H9 (cell line): ENCODE measurements around the gene NXPH3. TPM values are rescaled to one million over a fixed set of nuclear protein-coding genes. Genes with fewer than 3 reads are reported as not detected.

Experiments
- DNase-seq: peaks from one replicate; pipeline ENCODE4 v3.0.0-alpha.2; 2017
- H2AFZ ChIP-seq: one replicate; pipeline ENCODE4 v1.6.1; 2013; ENCODE audit warnings: mild to moderate bottlenecking, low read length, control low read depth, moderate library complexity
- H2AK5ac ChIP-seq: 2 replicates; pipeline ENCODE4 v1.6.1; 2013; ENCODE audit warnings: low read length, control low read depth, mixed read lengths; ENCODE audit not compliant: insufficient read length
- H2BK120ac ChIP-seq: one replicate; pipeline ENCODE4 v1.6.1; 2013; ENCODE audit warnings: low read depth, mild to moderate bottlenecking, low read length, control low read depth, inconsistent platforms; ENCODE audit not compliant: poor library complexity, severe bottlenecking
- H2BK12ac ChIP-seq: 2 replicates; pipeline ENCODE4 v1.6.1; 2013; ENCODE audit warnings: low read length, control low read depth, mixed read lengths, low read depth; ENCODE audit not compliant: insufficient read length
- H2BK15ac ChIP-seq: 2 replicates; pipeline ENCODE4 v1.6.1; 2013; ENCODE audit warnings: low read depth, low read length, control low read depth
- H2BK20ac ChIP-seq: one replicate; pipeline ENCODE4 v1.6.1; 2013; ENCODE audit warnings: low read depth, mild to moderate bottlenecking, low read length, control low read depth, inconsistent platforms; ENCODE audit not compliant: poor library complexity, severe bottlenecking
- H2BK5ac ChIP-seq: 2 replicates; pipeline ENCODE4 v1.6.1; 2013; ENCODE audit warnings: low read length, control low read depth, mixed read lengths; ENCODE audit not compliant: insufficient read length
- H3K14ac ChIP-seq: 2 replicates; pipeline ENCODE4 v1.6.1; 2013; ENCODE audit warnings: low read length, control low read depth; ENCODE audit not compliant: insufficient read depth
- H3K18ac ChIP-seq: 2 replicates; pipeline ENCODE4 v1.6.1; 2013; ENCODE audit warnings: low read depth, mild to moderate bottlenecking, mixed read lengths, low read length, control low read depth; ENCODE audit not compliant: insufficient read length
- H3K23ac ChIP-seq: 2 replicates; pipeline ENCODE4 v1.6.1; 2013; ENCODE audit warnings: low read length, control low read depth, mixed read lengths, low read depth; ENCODE audit not compliant: insufficient read length
- H3K23me2 ChIP-seq: 2 replicates; pipeline ENCODE4 v1.6.1; 2013; ENCODE audit warnings: low read depth, mild to moderate bottlenecking, mixed read lengths, low read length, control low read depth; ENCODE audit not compliant: insufficient read length, poor library complexity, severe bottlenecking
- H3K27ac ChIP-seq: 2 replicates; pipeline ENCODE4 v1.5.1; 2013; ENCODE audit warnings: low read length, control low read depth, mixed read lengths, low read depth; ENCODE audit not compliant: insufficient read length
- H3K27me3 ChIP-seq: 2 replicates; pipeline ENCODE4 v1.6.1; 2013; ENCODE audit warnings: low read length, control low read depth, inconsistent platforms; ENCODE audit not compliant: insufficient read depth
- H3K4ac ChIP-seq: 2 replicates; pipeline ENCODE4 v1.6.1; 2013; ENCODE audit warnings: low read depth, mild to moderate bottlenecking, control low read depth, inconsistent platforms, low read length, moderate library complexity
- H3K4me1 ChIP-seq: 2 replicates; pipeline ENCODE4 v1.6.1; 2013; ENCODE audit warnings: low read length, control low read depth, inconsistent platforms; ENCODE audit not compliant: insufficient read depth
- H3K4me2 ChIP-seq: 2 replicates; pipeline ENCODE4 v1.6.1; 2013; ENCODE audit warnings: low read length, control low read depth, mixed read lengths; ENCODE audit not compliant: insufficient read length, insufficient read depth
- H3K56ac ChIP-seq: 2 replicates; pipeline ENCODE4 v1.6.1; 2013; ENCODE audit warnings: low read depth, mild to moderate bottlenecking, mixed read lengths, low read length, control low read depth; ENCODE audit not compliant: insufficient read length
- H3K79me1 ChIP-seq: 2 replicates; pipeline ENCODE4 v1.6.1; 2013; ENCODE audit warnings: low read depth, mild to moderate bottlenecking, moderate library complexity, low read length, control low read depth, inconsistent platforms; ENCODE audit not compliant: insufficient read depth, poor library complexity, severe bottlenecking
- H3K79me2 ChIP-seq: 2 replicates; pipeline ENCODE4 v1.6.1; 2013; ENCODE audit warnings: low read length, control low read depth, inconsistent platforms; ENCODE audit not compliant: insufficient read depth
- H3K9ac ChIP-seq: 2 replicates; pipeline ENCODE4 v1.6.1; 2013; ENCODE audit warnings: low read length, control low read depth, mixed read lengths; ENCODE audit not compliant: insufficient read length; ENCODE audit errors: extremely low read depth
- H3K9me3 ChIP-seq: one replicate; pipeline ENCODE4 v1.6.1; 2013; ENCODE audit warnings: low read depth, low read length, inconsistent platforms; ENCODE audit not compliant: control insufficient read depth
- H3T11ph ChIP-seq: one replicate; pipeline ENCODE4 v1.6.1; 2013; ENCODE audit warnings: mild to moderate bottlenecking, low read length, control low read depth, inconsistent platforms
- H4K20me1 ChIP-seq: one replicate; pipeline ENCODE4 v1.6.1; 2013; ENCODE audit not compliant: control insufficient read depth, insufficient read length, insufficient read depth
- H4K5ac ChIP-seq: 2 replicates; pipeline ENCODE4 v1.6.1; 2013; ENCODE audit warnings: low read depth, mild to moderate bottlenecking, mixed read lengths, low read length, control low read depth; ENCODE audit not compliant: insufficient read length
- H4K8ac ChIP-seq: replicated peaks from 2 replicates; pipeline ENCODE4 v1.6.1; 2013; ENCODE audit warnings: low read length, control low read depth, mixed read lengths, low read depth; ENCODE audit not compliant: insufficient read length
- H4K91ac ChIP-seq: 2 replicates; pipeline ENCODE4 v1.6.1; 2013; ENCODE audit warnings: low read depth, mild to moderate bottlenecking, moderate library complexity, mixed read lengths, low read length, control low read depth; ENCODE audit not compliant: insufficient read length
- H3K27ac Mint-ChIP-seq, 3 experiments: 2 replicates in 2 of 3; 3 replicates in 1 of 3; pipeline ENCODE4 v1.8.0; 2020 to 2021; ENCODE audit warnings: mixed read lengths in 3 of 3, mild to moderate bottlenecking in 1 of 3, moderate library complexity in 1 of 3
- H3K27me3 Mint-ChIP-seq: 2 replicates; pipeline ENCODE4 v1.8.0; 2021; ENCODE audit warnings: low read depth, mild to moderate bottlenecking, moderate library complexity, mixed read lengths
- H3K36me3 Mint-ChIP-seq, 3 experiments: 2 replicates in 2 of 3; 3 replicates in 1 of 3; pipeline ENCODE4 v1.8.0; 2020 to 2021; ENCODE audit warnings: low read depth in 3 of 3, mixed read lengths in 3 of 3; ENCODE audit not compliant: insufficient read depth in 1 of 3
- H3K4me1 Mint-ChIP-seq, 2 experiments: 2 replicates each; pipeline ENCODE4 v1.8.0; 2020; ENCODE audit warnings: mixed read lengths in 2 of 2
- H3K4me3 Mint-ChIP-seq, 2 experiments: 2 replicates in 1 of 2; 3 replicates in 1 of 2; pipeline ENCODE4 v1.8.0; 2020 to 2021; ENCODE audit warnings: mild to moderate bottlenecking in 2 of 2, mixed read lengths in 2 of 2, moderate library complexity in 1 of 2
- H3K9me3 Mint-ChIP-seq, 2 experiments: 2 replicates in 1 of 2; 3 replicates in 1 of 2; pipeline ENCODE4 v1.8.0; 2020; ENCODE audit warnings: mild to moderate bottlenecking in 2 of 2, mixed read lengths in 2 of 2, moderate library complexity in 1 of 2
- WGBS: extraction: QIAGEN DNeasy Blood & Tissue Kit; methylation state at CpG from one replicate; pipeline ENCODE4 v1.1.7; 2013; ENCODE audit warnings: missing lambda C conversion rate, low lambda C conversion rate, mixed read lengths; ENCODE audit not compliant: insufficient read length; ENCODE audit errors: extremely low coverage; 5-methylcytosine and 5-hydroxymethylcytosine counted together
- total RNA-seq: library from RNA; stranded (reverse); gene quantifications from 2 replicates; pipeline ENCODE4 v1.2.1, GENCODE V29; 2021
- TF ChIP-seq, protein P1 (sequence below): fragments of 200-600 bp; sonication (generic); conservative IDR thresholded peaks from 3 replicates; pipeline ENCODE4 v1.8.0; 2021; ENCODE audit warnings: antibody characterized with exemption, mild to moderate bottlenecking

Gene NXPH3
- total RNA-seq, 1 experiment from 2014 or later, result 1.3 TPM

DNA sequence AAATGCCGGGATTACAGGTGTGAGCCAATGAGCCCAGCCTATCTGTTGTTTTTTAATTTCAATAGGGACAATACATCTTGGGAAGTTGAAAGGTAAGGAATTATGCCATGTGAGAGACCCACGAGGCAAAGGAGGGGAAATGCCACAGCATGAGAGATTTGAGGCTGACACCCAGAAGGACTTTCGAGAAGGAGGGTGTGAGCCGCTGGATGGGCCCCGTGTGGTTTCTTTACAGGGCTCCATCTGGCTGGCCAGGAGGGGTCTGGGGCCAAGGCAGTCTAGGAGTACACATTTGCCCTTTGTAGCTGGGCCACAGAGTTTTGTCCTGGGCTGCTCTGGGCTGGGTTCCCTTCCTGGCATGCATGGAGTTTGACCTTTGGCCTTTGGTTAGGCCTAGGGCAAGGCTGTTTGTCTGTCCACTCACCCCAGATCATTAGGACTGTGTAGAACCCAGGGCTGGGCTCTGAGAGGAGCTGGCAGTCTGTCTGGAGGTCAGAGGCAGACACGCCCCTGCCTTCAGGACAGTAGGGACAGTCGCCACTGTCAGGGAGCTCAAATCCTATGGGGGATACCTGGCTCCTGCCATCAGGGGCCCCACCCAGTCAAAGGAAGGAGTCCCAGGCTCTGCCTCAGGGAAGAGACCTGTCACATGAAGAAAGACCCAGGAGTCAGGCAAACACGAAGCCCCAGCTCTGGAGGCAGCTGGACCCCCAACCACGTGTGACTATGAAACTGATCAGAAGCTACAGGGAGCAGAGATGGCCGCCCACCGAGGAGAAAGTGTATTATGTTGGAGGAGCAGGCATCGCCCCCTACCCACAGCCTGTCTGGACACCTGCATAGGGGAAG is 24.2 kb upstream of the NXPH3 start:
- Histone ChIP-seq H3K18ac (no peak overlapping the region), H2BK5ac (no peak overlapping the region), H3K27ac (no peak overlapping the region), H4K91ac (no peak overlapping the region), H3K79me2 (no peaks in the 10 kb centered on the region), H2BK20ac (no peak overlapping the region), H4K20me1 (no peaks in the 10 kb centered on the region), H2BK120ac (no peak overlapping the region), H3K14ac (no peak overlapping the region; the same call in 1 of the 2 replicates), H3K4me2 (no peak overlapping the region), H3K9me3 (no peaks in the 10 kb centered on the region), H3K27me3 (no peaks in the 10 kb centered on the region), H3K4ac (no peak overlapping the region), H3K9ac (no peak overlapping the region), H4K8ac (no peak overlapping the region), H2AK5ac (no peak overlapping the region), H2AFZ (no peak overlapping the region), H3K79me1 (no peaks in the 10 kb centered on the region), H2BK12ac (no peak overlapping the region), H3K56ac (no peak overlapping the region), H4K5ac (no peak overlapping the region), H3K4me1 (no peaks in the 10 kb centered on the region), H3T11ph (no peak overlapping the region), H3K23me2 (no peaks in the 10 kb centered on the region), H3K23ac (no peak overlapping the region), H2BK15ac (no peak overlapping the region)
- Mint-ChIP-seq H3K4me3 (no peak overlapping the region; a peak in 1 of 5 replicates), H3K36me3 (no peaks in the 10 kb centered on the region), H3K27me3 (peaks cover 15% of the 10 kb centered on the region), H3K9me3 (no peaks in the 10 kb centered on the region), H3K27ac (peak overlapping the region in 1 of 3 experiments; percentile 34; a peak in 1 of 7 replicates), H3K4me1 (peaks cover 23% of the 10 kb centered on the region in 2 experiments)
- no peak for DNase-seq
- TF ChIP-seq, protein P1, sequence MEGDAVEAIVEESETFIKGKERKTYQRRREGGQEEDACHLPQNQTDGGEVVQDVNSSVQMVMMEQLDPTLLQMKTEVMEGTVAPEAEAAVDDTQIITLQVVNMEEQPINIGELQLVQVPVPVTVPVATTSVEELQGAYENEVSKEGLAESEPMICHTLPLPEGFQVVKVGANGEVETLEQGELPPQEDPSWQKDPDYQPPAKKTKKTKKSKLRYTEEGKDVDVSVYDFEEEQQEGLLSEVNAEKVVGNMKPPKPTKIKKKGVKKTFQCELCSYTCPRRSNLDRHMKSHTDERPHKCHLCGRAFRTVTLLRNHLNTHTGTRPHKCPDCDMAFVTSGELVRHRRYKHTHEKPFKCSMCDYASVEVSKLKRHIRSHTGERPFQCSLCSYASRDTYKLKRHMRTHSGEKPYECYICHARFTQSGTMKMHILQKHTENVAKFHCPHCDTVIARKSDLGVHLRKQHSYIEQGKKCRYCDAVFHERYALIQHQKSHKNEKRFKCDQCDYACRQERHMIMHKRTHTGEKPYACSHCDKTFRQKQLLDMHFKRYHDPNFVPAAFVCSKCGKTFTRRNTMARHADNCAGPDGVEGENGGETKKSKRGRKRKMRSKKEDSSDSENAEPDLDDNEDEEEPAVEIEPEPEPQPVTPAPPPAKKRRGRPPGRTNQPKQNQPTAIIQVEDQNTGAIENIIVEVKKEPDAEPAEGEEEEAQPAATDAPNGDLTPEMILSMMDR, result no peak
- no CpG with 5 or more reads among the region's 12 CpGs for WGBS
